Astrocyte of the spinal cord (primary cell): Measurements from ENCODE around the gene PADI3.

Experiments
- DNase-seq: peaks from one replicate; pipeline ENCODE4 v3.0.0; 2011; ENCODE audit warnings: low read depth, low spot score
- H3K4me3 ChIP-seq: 2 replicates; pipeline ENCODE4 v1.5.1; 2011; ENCODE audit warnings: low read depth, mild to moderate bottlenecking, low read length, moderate library complexity
- in situ Hi-C: cut with HindIII; loops from 2 replicates; pipeline ENCODE4 v1.10.0; 2017; ENCODE audit warnings: low sequenced_read_pairs
- TF ChIP-seq, protein P1 (sequence below): IDR thresholded peaks from 2 replicates; pipeline ENCODE4 v1.5.1; 2012; ENCODE audit warnings: low read depth, mild to moderate bottlenecking, low read length, inconsistent platforms

The PADI3 gene

DNA sequence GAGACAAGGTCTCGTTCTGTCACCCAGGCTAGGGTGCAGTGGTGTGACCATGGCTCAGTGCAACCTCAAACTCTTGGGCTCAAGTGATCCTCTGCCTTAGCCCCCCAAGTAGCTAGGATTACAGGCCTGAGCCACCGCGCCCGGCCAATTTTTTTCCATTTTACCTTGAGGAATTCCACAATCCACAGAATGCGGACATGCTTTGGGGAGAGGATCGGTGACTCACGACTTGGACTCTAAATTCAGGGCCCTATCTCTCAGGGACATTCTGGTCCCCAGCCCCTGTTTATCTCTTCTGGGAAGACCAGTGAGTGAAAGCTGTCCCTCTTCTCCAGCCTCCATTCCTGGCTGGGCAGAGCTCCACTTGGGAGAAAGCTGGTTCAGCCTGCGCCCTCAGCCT lies 38.7 kb upstream of the PADI3 start:
- in situ Hi-C loops, result no loop called here

DNA sequence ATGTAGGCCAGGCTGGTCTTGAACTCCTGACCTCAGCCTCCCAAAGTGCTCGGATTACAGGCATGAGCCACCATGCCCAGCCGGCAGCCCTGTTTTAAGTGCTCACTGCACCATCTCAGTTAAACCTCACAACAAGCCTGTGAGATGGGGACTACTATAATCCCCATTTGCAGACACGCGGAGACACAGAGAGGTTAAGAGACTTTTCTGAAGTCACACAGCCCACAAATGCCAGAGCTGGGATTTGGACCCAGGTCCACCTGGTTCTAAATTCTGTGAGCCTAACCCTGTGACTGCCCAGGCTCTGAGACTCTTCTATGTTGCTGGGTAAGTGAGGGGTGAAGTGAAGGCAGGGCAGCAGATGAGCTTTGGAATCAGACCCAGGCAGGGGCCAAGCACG lies 37.5 kb upstream of the PADI3 start:
- H3K4me3 ChIP-seq, result no peak overlapping the region
- in situ Hi-C loops, result no loop called here
- DNase-seq, result no peak
- TF ChIP-seq, protein P1, sequence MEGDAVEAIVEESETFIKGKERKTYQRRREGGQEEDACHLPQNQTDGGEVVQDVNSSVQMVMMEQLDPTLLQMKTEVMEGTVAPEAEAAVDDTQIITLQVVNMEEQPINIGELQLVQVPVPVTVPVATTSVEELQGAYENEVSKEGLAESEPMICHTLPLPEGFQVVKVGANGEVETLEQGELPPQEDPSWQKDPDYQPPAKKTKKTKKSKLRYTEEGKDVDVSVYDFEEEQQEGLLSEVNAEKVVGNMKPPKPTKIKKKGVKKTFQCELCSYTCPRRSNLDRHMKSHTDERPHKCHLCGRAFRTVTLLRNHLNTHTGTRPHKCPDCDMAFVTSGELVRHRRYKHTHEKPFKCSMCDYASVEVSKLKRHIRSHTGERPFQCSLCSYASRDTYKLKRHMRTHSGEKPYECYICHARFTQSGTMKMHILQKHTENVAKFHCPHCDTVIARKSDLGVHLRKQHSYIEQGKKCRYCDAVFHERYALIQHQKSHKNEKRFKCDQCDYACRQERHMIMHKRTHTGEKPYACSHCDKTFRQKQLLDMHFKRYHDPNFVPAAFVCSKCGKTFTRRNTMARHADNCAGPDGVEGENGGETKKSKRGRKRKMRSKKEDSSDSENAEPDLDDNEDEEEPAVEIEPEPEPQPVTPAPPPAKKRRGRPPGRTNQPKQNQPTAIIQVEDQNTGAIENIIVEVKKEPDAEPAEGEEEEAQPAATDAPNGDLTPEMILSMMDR, result no peak

More for the DNA sequence above, 38.7 kb upstream of the PADI3 start:
- TF ChIP-seq, protein P1, result no peak
- DNase-seq, result no peak
- no peak overlapping the region for H3K4me3 ChIP-seq

DNA sequence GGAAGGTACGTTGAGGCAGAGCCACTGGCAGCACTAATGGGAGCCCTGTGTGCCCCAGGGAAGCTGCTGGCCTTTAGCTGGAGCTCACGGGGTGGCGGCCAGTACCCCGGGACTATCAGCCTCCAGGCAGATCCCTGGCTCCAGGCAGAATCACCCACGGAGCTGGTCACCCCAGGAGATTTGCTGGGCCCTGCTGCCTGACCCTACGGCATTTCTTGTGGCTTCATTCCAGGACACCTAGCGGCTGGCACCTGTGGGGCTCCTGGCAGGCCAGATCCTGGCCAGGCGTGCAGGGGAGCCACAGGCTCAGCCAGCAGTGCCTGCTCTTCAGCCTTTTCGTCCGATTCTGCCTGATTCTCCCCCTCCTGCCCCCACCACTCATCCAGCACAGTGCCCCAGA lies 36.9 kb upstream of the PADI3 start:
- TF ChIP-seq, protein P1, result no peak
- in situ Hi-C loops, result no loop called here
- no peak overlapping the region for H3K4me3 ChIP-seq
- no peak for DNase-seq

DNA sequence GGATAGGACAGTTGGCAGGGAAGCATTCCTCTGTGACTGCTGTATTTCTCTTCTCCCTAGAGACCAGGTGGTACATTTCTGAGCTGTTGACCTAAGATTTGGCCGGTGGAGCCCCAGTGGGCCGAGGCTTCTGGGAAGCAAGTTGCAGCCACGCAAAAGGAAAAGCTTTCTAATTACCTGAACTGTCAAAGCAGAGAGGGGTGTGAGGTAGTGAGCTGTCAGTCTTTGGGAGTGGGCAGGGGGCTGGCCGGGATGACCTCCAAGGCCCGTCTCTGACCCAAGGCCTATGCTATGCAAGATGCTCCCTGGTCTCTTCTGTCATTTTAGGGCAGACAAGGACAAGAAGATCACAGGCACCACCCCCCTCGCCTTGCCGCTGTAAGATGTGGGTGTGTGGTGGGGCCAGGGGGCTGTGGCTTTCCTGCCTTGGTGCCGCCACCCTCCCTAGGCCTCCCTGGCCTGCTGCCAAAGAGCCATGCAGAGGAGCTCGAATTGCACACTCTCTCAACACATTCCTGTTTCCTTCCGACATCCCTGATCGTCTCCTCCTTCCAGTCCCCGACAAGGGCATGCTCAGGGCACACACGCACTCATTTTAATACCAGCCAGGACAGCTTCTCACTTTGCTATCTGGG lies 36.3 kb upstream of the PADI3 start:
- H3K4me3 ChIP-seq, result no peak overlapping the region
- DNase-seq, result peak; percentile 75
- TF ChIP-seq, protein P1, result no peak
- in situ Hi-C loops, result no loop called here

DNA sequence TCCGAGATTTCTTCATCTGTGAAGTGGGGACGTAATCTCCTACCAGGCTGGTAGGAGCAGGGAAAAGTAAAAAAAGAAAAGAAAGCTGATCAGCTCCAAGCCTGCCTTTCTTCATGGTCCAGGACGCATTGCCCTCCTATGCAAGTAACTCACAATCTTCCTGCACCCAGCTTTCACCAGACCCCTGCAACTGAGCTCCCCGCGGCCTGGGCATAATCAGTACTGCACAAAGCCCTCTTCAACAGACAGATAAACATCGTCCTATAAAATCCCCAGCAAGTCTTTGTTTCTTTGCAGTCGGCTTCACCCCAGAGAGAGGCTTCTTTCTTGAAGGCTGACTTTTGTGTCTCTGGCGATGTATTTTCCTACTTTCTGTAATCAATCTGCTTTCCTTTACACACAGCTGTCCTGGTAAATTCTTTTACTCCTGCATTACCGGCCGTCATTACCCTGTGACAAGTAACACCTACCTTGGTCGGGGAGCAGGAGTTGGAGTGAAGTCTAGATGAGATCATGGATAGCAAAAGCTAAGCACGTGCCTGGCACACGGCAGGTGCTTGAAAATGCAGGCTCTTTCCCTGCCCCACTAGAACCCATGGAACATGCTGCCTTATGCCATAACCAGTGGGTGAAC lies 35.6 kb upstream of the PADI3 start:
- in situ Hi-C loops, result no loop called here
- no peak for DNase-seq
- TF ChIP-seq, protein P1, result no peak
- no peak overlapping the region for H3K4me3 ChIP-seq

DNA sequence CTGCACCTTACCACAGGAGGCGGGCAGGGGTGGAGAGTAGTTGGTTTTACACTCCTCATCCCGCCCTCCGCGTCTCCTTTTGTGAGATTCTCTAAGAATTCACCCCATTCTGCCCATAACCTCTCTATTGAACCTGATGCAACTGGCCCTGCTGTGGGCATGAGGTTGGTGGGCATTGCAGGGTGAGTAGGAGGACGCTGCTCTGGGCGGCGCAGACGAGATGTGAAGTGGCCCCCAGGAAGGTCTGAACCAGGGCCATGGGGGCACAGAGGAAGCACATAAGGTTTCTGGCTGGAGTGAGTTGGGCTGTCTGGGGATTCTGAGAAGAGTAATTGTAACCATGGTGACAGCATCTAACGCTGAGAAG lies 35.1 kb upstream of the PADI3 start:
- no peak for DNase-seq
- in situ Hi-C loops, result no loop called here
- H3K4me3 ChIP-seq, result no peak overlapping the region
- TF ChIP-seq, protein P1, result no peak
